ENCODE results near the gene ADAMTS17. TPM values are rescaled to one million over a fixed set of nuclear protein-coding genes. Genes with fewer than 3 reads are reported as not detected.

The ADAMTS17 gene
- total RNA-seq, 1 donor from 2014 or later, result 1.5 TPM

DNA sequence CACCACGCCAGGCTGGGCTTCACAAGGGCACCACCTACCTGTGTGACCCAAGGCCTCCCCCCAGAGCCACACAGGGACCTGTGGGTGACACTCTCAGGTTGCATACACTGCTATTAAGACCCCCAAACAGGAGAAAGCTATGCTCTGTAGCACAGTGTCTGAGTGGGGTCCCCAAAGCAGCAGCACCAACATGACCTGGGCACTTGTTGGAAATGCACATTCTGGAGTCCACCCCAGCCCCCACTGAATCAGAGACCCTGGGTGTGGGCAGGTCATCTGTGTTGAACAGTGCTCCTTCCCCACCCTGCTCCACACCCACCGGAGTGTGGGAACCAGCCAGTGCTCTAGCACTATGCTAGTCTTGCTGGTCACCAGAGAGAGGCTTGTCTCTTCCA is 76.1 kb downstream of the ADAMTS17 start:
- TF ChIP-seq CTCF (IDR thresholded peaks at IDR 0.05), result no peak
- Mint-ChIP-seq H3K4me3 (ENCODE audit: unreplicated experiment) (no peak overlapping the region), H3K9me3 (ENCODE audit: unreplicated experiment) (no peaks in the 10 kb centered on the region), H3K4me1 (ENCODE audit: unreplicated experiment) (no peaks in the 10 kb centered on the region), H3K36me3 (ENCODE audit: unreplicated experiment) (no peaks in the 10 kb centered on the region), H3K27me3 (ENCODE audit: unreplicated experiment) (no peaks in the 10 kb centered on the region), H3K27ac (ENCODE audit: unreplicated experiment) (no peak overlapping the region)
- peak; percentile 64 for DNase-seq (ENCODE audit: extremely low spot score, unreplicated experiment)

GRCh38 chr15:100264994-100265640 is 76.7 kb downstream of the ADAMTS17 start:
- Mint-ChIP-seq H3K27me3 (ENCODE audit: unreplicated experiment) (no peaks in the 10 kb centered on the region), H3K9me3 (ENCODE audit: unreplicated experiment) (no peaks in the 10 kb centered on the region), H3K27ac (ENCODE audit: unreplicated experiment) (no peak overlapping the region), H3K4me3 (ENCODE audit: unreplicated experiment) (no peak overlapping the region), H3K4me1 (ENCODE audit: unreplicated experiment) (no peaks in the 10 kb centered on the region), H3K36me3 (ENCODE audit: unreplicated experiment) (no peaks in the 10 kb centered on the region)
- peak; percentile 74 for DNase-seq (ENCODE audit: extremely low spot score, unreplicated experiment)
- no peak for TF ChIP-seq CTCF (IDR thresholded peaks at IDR 0.05)

GRCh38 chr15:100263721-100264455 is 77.9 kb downstream of the ADAMTS17 start:
- Mint-ChIP-seq H3K4me3 (ENCODE audit: unreplicated experiment) (no peak overlapping the region), H3K27me3 (ENCODE audit: unreplicated experiment) (no peaks in the 10 kb centered on the region), H3K27ac (ENCODE audit: unreplicated experiment) (no peak overlapping the region), H3K36me3 (ENCODE audit: unreplicated experiment) (no peaks in the 10 kb centered on the region), H3K4me1 (ENCODE audit: unreplicated experiment) (no peaks in the 10 kb centered on the region), H3K9me3 (ENCODE audit: unreplicated experiment) (no peaks in the 10 kb centered on the region)
- DNase-seq (ENCODE audit: extremely low spot score, unreplicated experiment), result no peak
- no peak for TF ChIP-seq CTCF (IDR thresholded peaks at IDR 0.05)

DNA sequence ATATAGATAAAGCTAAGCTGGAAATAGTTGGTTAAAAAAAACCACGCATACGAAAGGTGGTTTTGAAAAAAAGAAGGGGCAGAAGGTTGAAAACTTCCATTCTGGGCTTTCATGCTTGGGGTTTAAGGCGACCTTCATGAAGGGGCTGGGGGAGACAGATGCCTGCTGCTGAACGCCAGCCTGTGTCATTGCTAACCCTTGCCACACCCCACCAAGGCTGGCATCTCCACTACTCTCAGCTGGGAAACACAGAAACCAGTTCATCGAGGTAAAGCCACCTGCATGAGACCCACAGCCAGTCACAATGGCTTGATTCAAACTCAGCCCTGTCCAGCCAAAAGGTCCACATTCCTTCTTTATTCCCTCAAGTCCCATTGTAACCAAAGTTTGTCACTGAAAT is 78.7 kb downstream of the ADAMTS17 start:
- Mint-ChIP-seq H3K9me3 (ENCODE audit: unreplicated experiment) (peaks cover 3% of the 10 kb centered on the region), H3K4me1 (ENCODE audit: unreplicated experiment) (no peaks in the 10 kb centered on the region), H3K27ac (ENCODE audit: unreplicated experiment) (no peak overlapping the region), H3K27me3 (ENCODE audit: unreplicated experiment) (no peaks in the 10 kb centered on the region), H3K4me3 (ENCODE audit: unreplicated experiment) (no peak overlapping the region), H3K36me3 (ENCODE audit: unreplicated experiment) (no peaks in the 10 kb centered on the region)
- DNase-seq (ENCODE audit: extremely low spot score, unreplicated experiment), result no peak
- no peak for TF ChIP-seq CTCF (IDR thresholded peaks at IDR 0.05)

All from osteocyte (in vitro differentiated cells).